ENCODE data around the gene SCN9A.

DNA sequence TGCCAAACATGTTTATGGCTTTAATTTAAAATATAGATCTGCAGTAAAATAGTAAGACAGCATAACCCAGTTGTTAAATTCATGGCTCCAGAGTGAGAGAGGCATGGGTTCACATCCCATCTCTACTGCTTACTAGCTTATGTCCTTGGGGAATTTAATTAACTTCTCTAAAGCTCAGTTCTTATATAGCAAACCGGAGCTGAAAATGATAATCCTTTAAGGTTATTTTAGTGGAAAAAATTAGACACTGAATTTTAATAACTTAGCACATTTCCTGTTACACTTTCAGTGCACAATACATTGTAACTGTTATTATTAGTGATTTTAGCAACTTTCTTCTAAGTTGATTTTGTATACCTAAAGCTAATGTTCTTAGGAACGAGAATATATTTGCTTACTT, 14.8 kb downstream of the SCN9A start:
- TF ChIP-seq, protein P1, sequence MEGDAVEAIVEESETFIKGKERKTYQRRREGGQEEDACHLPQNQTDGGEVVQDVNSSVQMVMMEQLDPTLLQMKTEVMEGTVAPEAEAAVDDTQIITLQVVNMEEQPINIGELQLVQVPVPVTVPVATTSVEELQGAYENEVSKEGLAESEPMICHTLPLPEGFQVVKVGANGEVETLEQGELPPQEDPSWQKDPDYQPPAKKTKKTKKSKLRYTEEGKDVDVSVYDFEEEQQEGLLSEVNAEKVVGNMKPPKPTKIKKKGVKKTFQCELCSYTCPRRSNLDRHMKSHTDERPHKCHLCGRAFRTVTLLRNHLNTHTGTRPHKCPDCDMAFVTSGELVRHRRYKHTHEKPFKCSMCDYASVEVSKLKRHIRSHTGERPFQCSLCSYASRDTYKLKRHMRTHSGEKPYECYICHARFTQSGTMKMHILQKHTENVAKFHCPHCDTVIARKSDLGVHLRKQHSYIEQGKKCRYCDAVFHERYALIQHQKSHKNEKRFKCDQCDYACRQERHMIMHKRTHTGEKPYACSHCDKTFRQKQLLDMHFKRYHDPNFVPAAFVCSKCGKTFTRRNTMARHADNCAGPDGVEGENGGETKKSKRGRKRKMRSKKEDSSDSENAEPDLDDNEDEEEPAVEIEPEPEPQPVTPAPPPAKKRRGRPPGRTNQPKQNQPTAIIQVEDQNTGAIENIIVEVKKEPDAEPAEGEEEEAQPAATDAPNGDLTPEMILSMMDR (IDR thresholded peaks at IDR 0.05) = no peak
- TF ChIP-seq EZH2 (IDR thresholded peaks at IDR 0.05; ENCODE audit: borderline replicate concordance, insufficient read depth, low read depth, low read length, poor library complexity, severe bottlenecking) = no peak
